ENCODE measurements around the gene CCN5. TPM values are rescaled to one million over a fixed set of nuclear protein-coding genes. Genes with fewer than 3 reads are reported as not detected.
A peak's percentile ranks its signal among the peaks of the same experiment; 100 is the strongest.

The CCN5 gene
- total RNA-seq, 1 donor from 2014 or later = 377 TPM

DNA sequence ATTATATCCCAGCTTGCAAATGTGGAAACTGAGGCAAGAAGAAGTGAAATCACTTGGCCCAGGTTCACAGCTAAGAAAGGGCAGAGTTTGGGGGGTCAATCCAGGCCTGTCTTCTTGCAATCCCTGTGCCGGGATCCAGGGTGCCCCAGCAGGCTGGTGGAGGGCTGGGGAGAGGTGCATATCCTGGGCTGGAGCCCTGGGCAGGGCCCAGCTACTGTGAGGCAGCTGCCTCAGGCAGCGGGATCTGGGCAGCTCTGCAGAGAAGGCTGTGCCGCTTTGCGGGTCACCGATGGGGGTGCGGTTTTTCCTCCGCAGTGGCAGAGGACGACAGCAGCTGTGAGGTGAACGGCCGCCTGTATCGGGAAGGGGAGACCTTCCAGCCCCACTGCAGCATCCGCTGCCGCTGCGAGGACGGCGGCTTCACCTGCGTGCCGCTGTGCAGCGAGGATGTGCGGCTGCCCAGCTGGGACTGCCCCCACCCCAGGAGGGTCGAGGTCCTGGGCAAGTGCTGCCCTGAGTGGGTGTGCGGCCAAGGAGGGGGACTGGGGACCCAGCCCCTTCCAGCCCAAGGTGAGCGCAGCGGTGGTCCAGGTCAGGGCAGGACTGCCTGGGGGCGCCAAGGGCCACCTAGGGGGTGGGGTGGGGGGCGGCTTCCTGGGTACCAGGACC lies 9.4 kb downstream of the CCN5 start:
- Histone ChIP-seq H3K9me3 (no peaks in the 10 kb centered on the region), H3K36me3 (peaks cover 5 to 8% of the 10 kb centered on the region in 2 donors), H3K27me3 (no peaks in the 10 kb centered on the region), H3K27ac (peak overlapping the region in 1 of 2 donors; percentile 15), H3K4me1 (peaks cover 18 to 30% of the 10 kb centered on the region in 2 donors), H3K4me3 (no peak overlapping the region)
- DNase-seq (ENCODE audit: low spot score in 2 of 2) = no peak
- TF ChIP-seq, protein P1, sequence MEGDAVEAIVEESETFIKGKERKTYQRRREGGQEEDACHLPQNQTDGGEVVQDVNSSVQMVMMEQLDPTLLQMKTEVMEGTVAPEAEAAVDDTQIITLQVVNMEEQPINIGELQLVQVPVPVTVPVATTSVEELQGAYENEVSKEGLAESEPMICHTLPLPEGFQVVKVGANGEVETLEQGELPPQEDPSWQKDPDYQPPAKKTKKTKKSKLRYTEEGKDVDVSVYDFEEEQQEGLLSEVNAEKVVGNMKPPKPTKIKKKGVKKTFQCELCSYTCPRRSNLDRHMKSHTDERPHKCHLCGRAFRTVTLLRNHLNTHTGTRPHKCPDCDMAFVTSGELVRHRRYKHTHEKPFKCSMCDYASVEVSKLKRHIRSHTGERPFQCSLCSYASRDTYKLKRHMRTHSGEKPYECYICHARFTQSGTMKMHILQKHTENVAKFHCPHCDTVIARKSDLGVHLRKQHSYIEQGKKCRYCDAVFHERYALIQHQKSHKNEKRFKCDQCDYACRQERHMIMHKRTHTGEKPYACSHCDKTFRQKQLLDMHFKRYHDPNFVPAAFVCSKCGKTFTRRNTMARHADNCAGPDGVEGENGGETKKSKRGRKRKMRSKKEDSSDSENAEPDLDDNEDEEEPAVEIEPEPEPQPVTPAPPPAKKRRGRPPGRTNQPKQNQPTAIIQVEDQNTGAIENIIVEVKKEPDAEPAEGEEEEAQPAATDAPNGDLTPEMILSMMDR (IDR thresholded peaks at IDR 0.05) = no peak
- intact Hi-C loops (cut with DNase I) = no loop called here

DNA sequence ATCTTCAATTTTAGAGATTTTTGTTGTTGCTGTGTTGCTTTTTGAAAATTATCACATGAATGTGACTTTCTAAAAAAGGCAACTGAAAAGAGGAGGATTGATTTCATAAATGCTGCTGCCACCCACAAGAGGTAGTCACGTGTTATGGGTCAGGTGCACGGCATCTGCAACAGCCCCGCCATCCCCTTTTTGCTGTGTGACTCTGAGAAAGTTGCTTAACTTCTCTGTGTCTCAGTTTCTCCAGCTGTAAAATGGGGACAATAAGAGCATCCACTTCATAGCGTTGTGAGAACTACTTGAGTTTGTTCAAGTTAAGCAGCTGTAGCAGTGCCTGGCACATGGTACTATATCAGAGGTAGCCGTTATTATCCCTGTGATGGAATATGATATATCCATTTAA lies 10.7 kb downstream of the CCN5 start:
- no peak overlapping the region for H3K27ac ChIP-seq
- H3K36me3 ChIP-seq = peaks cover 5 to 8% of the 10 kb centered on the region in 2 donors
- TF ChIP-seq, protein P1 (IDR thresholded peaks at IDR 0.05) = no peak
- no peaks in the 10 kb centered on the region for H3K9me3 ChIP-seq
- intact Hi-C loops (cut with DNase I) = no loop called here
- no peak for DNase-seq (ENCODE audit: low spot score in 2 of 2)
- no peaks in the 10 kb centered on the region for H3K27me3 ChIP-seq
- H3K4me3 ChIP-seq = no peak overlapping the region
- peaks cover 9 to 23% of the 10 kb centered on the region in 2 donors for H3K4me1 ChIP-seq

DNA sequence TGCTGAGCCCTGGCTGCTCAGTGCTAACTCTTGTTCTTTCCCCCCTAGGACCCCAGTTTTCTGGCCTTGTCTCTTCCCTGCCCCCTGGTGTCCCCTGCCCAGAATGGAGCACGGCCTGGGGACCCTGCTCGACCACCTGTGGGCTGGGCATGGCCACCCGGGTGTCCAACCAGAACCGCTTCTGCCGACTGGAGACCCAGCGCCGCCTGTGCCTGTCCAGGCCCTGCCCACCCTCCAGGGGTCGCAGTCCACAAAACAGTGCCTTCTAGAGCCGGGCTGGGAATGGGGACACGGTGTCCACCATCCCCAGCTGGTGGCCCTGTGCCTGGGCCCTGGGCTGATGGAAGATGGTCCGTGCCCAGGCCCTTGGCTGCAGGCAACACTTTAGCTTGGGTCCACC lies 11.9 kb downstream of the CCN5 start:
- Histone ChIP-seq H3K27me3 (no peaks in the 10 kb centered on the region), H3K9me3 (no peaks in the 10 kb centered on the region), H3K4me3 (no peak overlapping the region), H3K4me1 (peaks cover 7 to 25% of the 10 kb centered on the region in 2 donors), H3K36me3 (peaks cover 5 to 8% of the 10 kb centered on the region in 2 donors), H3K27ac (peak overlapping the region; percentile 23 to 51)
- intact Hi-C loops (cut with DNase I) = no loop called here
- DNase-seq (ENCODE audit: low spot score in 2 of 2) = no peak
- TF ChIP-seq, protein P1 (IDR thresholded peaks at IDR 0.05) = no peak

DNA sequence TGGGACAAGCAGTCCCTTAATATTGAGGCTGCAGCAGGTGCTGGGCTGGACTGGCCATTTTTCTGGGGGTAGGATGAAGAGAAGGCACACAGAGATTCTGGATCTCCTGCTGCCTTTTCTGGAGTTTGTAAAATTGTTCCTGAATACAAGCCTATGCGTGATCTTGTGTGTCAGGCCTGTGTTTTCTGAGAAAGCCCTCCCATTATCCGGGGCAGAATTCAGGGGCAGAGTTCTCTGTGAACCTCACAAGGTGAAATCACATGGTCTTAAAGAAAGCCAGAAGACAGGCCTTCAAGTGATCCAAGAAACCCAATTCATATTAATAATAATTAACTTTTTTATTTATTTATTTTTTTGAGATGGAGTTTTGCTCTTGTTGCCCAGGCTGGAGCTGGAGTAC lies 12.5 kb downstream of the CCN5 start:
- H3K9me3 ChIP-seq = no peaks in the 10 kb centered on the region
- TF ChIP-seq, protein P1 (IDR thresholded peaks at IDR 0.05) = no peak
- no peaks in the 10 kb centered on the region for H3K27me3 ChIP-seq
- DNase-seq (ENCODE audit: low spot score in 2 of 2) = no peak
- peaks cover 7 to 25% of the 10 kb centered on the region in 2 donors for H3K4me1 ChIP-seq
- H3K36me3 ChIP-seq = peaks cover 5 to 8% of the 10 kb centered on the region in 2 donors
- H3K27ac ChIP-seq = peak overlapping the region; percentile 23 to 72
- intact Hi-C loops (cut with DNase I) = no loop called here
- H3K4me3 ChIP-seq = no peak overlapping the region

DNA sequence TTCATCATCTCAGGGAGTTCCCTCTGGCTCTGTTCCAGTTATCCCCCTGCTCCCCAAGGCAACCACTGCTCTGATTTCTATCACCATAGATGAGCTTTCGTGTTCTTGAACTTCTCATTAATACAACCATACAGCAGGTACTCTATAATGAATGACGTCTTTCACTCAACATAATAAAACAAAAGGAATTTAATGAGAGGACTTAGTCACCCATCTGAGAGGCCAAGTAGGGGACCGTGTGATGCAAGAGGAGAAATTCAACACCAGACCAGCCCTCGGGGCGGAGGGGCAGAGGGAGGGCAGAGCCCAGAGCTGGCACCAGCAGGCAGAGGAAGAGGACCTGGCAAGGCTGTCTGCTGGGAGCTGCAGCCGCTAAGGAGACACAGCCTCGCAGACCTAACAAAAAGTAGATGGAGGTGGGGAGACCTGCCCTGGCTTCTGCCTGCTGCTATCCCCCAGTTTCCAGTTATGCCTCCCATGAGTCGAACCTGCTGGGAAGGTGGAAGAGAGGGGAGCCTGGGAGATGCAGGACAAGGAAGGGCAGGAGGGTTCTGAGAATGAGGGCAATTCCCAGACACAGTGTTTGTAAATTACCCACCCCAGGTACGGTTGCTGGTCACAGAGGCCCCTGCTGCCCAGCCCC lies 13.8 kb downstream of the CCN5 start:
- Histone ChIP-seq H3K4me3 (peak overlapping the region in 1 of 2 donors; percentile 6), H3K27me3 (no peaks in the 10 kb centered on the region), H3K4me1 (peaks cover 11 to 34% of the 10 kb centered on the region in 2 donors), H3K27ac (peak overlapping the region; percentile 61 to 72), H3K36me3 (peaks cover 3 to 5% of the 10 kb centered on the region in 2 donors), H3K9me3 (no peaks in the 10 kb centered on the region)
- intact Hi-C loops (cut with DNase I) = no loop called here
- TF ChIP-seq, protein P1 (IDR thresholded peaks at IDR 0.05) = no peak
- DNase-seq (ENCODE audit: low spot score in 2 of 2) = peak; percentile 68 to 94
